Cardiac muscle cell (in vitro differentiated cells and primary cell): ENCODE measurements around the gene CTCF. TPM values are rescaled to one million over a fixed set of nuclear protein-coding genes. Genes with fewer than 3 reads are reported as not detected.
A peak's percentile ranks its signal among the peaks of the same experiment; 100 is the strongest.

Source experiments
- DNase-seq, 2 donors: peaks; one replicate each; pipeline versions ENCODE4 v3.0.0 to v3.0.0-alpha.2; 2010 to 2017; ENCODE audit warnings: low read depth in 1 of 2, low spot score in 1 of 2
- H3K27ac ChIP-seq: fragments of 200-600 bp; sonication (generic); 2 replicates; pipeline ENCODE4 v1.5.1; 2016
- H3K27me3 ChIP-seq: fragments of 200-600 bp; sonication (generic); 2 replicates; pipeline ENCODE4 v1.6.0; 2016; ENCODE audit warnings: control low read depth
- H3K36me3 ChIP-seq: fragments of 200-600 bp; sonication (generic); 2 replicates; pipeline ENCODE4 v1.5.1; 2016; ENCODE audit warnings: control low read depth
- H3K4me1 ChIP-seq: fragments of 200-600 bp; sonication (generic); 2 replicates; pipeline ENCODE4 v1.8.1; 2017; ENCODE audit warnings: low read depth, mild to moderate bottlenecking, mixed run types
- H3K4me3 ChIP-seq: fragments of 200-600 bp; sonication (generic); 2 replicates; pipeline ENCODE4 v1.5.1; 2016; ENCODE audit warnings: mild to moderate bottlenecking
- H3K9me3 ChIP-seq: fragments of 200-600 bp; sonication (generic); 2 replicates; pipeline ENCODE4 v1.5.1; 2017; ENCODE audit warnings: low read depth, mild to moderate bottlenecking, control low read depth
- polyA plus RNA-seq: library from polyadenylated mRNA; unstranded; fragments of >200 nt; fragmentation: Nextera tagmentation; extraction: Ambion mirVana; gene quantifications from 2 replicates; pipeline ENCODE4 v1.2.1, GENCODE V29; 2016
- total RNA-seq: library from RNA; depleted of rRNA; stranded (reverse); fragments of >200 nt; gene quantifications from 2 replicates; pipeline ENCODE4 v1.2.3, GENCODE V29; 2016
- TF ChIP-seq, protein P1 (sequence below): IDR thresholded peaks from 2 replicates; pipeline ENCODE4 v1.5.1; 2012; ENCODE audit warnings: low read depth, mild to moderate bottlenecking, low read length

Gene CTCF
- total and polyA plus RNA-seq, 2 experiments from 2014 or later, result 33.9 to 38.0 TPM

DNA sequence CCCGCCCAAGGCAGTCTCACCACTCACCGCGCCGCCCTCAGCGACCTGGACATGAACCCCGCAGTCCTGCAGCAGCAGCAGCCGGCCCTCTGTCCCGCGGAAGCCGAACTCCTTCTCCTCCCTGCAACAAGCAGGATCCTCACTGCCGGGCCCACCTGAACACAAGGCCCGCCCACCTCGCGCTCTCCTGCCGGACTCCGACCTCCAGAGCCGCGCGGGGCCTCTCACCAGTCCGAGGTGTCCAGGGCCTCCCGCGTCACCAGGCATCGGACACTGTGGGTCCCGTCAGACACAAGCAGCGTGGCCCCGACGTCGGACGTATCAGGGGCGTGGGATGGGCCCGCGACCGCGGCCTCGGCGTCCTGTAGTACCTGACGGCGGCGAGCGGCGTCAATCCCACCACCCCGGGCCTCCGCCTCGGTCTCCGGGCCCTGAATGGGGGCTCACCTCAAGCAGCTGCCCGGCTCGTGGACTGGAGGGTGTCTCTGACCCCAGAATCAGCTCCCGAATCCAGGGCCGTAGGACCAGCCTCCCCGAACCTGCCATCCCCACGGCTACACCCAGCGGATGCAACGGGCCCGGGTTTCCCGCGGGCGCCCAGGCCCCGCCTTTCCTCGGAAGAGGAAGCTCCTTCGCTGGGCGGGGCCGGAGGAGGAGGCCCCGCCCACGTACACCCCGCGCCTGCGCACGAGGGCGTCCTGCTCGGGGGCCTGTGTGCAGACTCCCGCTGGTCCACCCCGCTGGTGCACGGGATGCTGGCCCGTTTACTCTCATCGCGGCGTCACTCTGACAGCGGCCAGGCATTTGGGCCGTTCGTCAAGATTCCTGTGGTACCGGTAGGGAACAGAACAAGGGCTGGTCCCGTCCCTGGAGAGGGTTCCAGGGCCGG is 97.6 kb downstream of the CTCF start, which contains the start of gene ACD:
TSS of gene ACD (minus strand) at position 586 of the 889 bp plus-strand sequence. CDS start at position 546, 40 bp downstream.
- Histone ChIP-seq H3K27me3 (peaks cover 16% of the 10 kb centered on the region), H3K4me1 (peaks cover 3% of the 10 kb centered on the region), H3K9me3 (no peaks in the 10 kb centered on the region), H3K36me3 (no peaks in the 10 kb centered on the region), H3K4me3 (peak within 1 kb of the TSS; percentile 85), H3K27ac (peak within 1 kb of the TSS; percentile 48)
- TF ChIP-seq, protein P1, sequence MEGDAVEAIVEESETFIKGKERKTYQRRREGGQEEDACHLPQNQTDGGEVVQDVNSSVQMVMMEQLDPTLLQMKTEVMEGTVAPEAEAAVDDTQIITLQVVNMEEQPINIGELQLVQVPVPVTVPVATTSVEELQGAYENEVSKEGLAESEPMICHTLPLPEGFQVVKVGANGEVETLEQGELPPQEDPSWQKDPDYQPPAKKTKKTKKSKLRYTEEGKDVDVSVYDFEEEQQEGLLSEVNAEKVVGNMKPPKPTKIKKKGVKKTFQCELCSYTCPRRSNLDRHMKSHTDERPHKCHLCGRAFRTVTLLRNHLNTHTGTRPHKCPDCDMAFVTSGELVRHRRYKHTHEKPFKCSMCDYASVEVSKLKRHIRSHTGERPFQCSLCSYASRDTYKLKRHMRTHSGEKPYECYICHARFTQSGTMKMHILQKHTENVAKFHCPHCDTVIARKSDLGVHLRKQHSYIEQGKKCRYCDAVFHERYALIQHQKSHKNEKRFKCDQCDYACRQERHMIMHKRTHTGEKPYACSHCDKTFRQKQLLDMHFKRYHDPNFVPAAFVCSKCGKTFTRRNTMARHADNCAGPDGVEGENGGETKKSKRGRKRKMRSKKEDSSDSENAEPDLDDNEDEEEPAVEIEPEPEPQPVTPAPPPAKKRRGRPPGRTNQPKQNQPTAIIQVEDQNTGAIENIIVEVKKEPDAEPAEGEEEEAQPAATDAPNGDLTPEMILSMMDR, result no peak
- peak; percentile 91 to 93 for DNase-seq

DNA sequence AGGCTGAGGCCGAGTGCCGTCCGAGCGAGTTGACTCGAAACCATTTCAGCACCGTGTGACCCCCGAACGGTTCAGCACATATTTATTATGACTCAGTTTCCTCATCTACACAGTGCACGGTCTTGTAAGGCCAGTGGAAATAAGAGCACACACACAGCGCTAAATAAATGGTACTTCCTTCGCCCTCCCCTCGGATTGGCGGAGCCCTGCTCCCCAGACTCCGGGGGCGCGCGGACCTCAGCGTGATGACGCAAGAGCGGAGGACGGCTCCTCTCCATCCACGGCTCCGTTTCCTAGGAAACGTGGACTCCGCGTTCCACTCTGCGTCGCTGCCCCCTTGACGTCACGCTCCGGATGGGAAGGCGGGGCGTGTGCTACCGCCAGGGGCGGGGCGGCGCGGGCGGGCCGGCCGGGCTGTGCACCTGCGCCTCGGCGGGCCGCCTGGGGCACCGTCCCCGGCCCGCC is 98.3 kb downstream of the CTCF start, which contains the start of gene PARD6A:
TSS of gene PARD6A (plus strand) at position 397 of the 465 bp plus-strand sequence. CDS start 79 bp downstream, outside the sequence.
- H3K27ac ChIP-seq, result peak within 1 kb of the TSS; percentile 48
- peaks cover 14% of the 10 kb centered on the region for H3K27me3 ChIP-seq
- no peaks in the 10 kb centered on the region for H3K36me3 ChIP-seq
- DNase-seq, result peak; percentile 92 to 98
- H3K4me3 ChIP-seq, result peak within 1 kb of the TSS; percentile 85
- H3K4me1 ChIP-seq, result peaks cover 3% of the 10 kb centered on the region
- TF ChIP-seq, protein P1, result no peak
- H3K9me3 ChIP-seq, result no peaks in the 10 kb centered on the region

DNA sequence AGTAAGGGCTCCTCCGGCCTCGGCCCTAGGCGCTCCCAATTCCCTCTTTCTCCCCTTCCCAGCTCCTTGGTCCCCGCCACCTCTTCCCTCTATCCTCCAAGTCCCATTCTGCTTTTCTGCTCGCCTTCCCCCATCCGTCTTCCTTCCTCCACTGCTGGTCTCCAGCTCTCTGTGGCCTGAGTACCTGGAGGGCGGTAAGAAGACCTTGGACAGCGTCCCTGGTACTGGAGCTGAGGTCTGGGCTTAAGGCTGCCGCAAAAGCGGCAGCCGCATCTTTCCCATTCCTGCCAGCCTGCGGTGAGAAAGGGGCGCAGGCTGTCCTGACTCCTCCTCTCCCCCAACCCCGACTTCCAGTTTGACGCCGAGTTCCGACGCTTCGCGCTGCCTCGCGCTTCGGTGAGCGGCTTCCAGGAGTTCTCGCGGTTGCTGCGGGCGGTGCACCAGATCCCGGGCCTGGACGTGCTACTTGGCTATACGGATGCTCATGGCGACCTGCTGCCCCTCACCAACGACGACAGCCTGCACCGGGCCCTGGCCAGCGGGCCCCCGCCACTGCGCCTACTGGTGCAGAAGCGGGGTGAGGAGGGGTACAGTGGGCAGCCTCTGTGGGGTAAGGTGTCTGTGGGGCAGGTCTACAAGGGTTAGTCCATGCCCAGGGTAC is 98.9 kb downstream of the CTCF start:
- no peaks in the 10 kb centered on the region for H3K36me3 ChIP-seq
- no peaks in the 10 kb centered on the region for H3K9me3 ChIP-seq
- peaks cover 14% of the 10 kb centered on the region for H3K27me3 ChIP-seq
- peak; percentile 42 to 81 for DNase-seq
- no peak overlapping the region for H3K27ac ChIP-seq
- H3K4me3 ChIP-seq, result peak overlapping the region; percentile 85
- TF ChIP-seq, protein P1, result no peak
- H3K4me1 ChIP-seq, result peaks cover 3% of the 10 kb centered on the region

DNA sequence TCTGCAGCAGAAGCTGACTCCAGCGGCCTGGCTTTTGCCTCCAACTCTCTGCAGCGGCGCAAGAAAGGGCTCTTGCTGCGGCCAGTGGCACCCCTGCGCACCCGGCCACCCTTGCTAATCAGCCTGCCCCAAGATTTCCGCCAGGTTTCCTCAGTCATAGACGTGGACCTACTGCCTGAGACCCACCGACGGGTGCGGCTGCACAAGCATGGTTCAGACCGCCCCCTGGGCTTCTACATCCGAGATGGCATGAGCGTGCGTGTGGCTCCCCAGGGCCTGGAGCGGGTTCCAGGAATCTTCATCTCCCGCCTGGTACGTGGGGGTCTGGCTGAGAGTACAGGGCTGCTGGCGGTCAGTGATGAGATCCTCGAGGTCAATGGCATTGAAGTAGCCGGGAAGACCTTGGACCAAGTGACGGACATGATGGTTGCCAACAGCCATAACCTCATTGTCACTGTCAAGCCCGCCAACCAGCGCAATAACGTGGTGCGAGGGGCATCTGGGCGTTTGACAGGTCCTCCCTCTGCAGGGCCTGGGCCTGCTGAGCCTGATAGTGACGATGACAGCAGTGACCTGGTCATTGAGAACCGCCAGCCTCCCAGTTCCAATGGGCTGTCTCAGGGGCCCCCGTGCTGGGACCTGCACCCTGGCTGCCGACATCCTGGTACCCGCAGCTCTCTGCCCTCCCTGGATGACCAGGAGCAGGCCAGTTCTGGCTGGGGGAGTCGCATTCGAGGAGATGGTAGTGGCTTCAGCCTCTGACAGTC is 99.7 kb downstream of the CTCF start:
- no peak for DNase-seq
- Histone ChIP-seq H3K4me1 (peaks cover 3% of the 10 kb centered on the region), H3K9me3 (no peaks in the 10 kb centered on the region), H3K27ac (no peak overlapping the region), H3K36me3 (no peaks in the 10 kb centered on the region), H3K27me3 (peaks cover 14% of the 10 kb centered on the region), H3K4me3 (no peak overlapping the region)
- TF ChIP-seq, protein P1, result no peak

DNA sequence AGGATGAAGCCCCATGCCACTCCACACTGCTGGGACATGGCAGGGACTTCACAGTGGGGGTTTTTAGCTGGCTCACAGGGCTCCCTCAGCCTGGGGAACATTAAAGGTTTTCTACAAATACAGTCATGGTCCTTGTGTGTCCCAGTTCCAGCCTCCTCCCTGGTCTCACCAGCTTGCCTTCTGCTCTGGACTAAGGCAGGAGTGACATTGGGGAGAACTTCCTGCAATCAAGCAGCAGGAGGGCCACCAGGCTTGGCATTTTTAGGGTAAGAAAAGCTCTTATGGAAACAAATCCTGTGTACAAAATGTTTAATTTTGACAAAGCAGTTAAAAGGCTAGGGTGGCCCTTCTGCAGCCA is 100.3 kb downstream of the CTCF start:
- DNase-seq, result no peak
- H3K4me1 ChIP-seq, result peaks cover 3% of the 10 kb centered on the region
- H3K36me3 ChIP-seq, result no peaks in the 10 kb centered on the region
- no peaks in the 10 kb centered on the region for H3K9me3 ChIP-seq
- H3K27ac ChIP-seq, result no peak overlapping the region
- no peak overlapping the region for H3K4me3 ChIP-seq
- TF ChIP-seq, protein P1, result no peak
- peaks cover 14% of the 10 kb centered on the region for H3K27me3 ChIP-seq
